IMR-90 (cell line): ENCODE measurements around the gene AKAP12. TPM values are rescaled to one million over a fixed set of nuclear protein-coding genes. Genes with fewer than 3 reads are reported as not detected.
A peak's percentile ranks its signal among the peaks of the same experiment; 100 is the strongest.

Experiments used
- ATAC-seq: fragments of 200-7000 bp; cut with Tn5 transposase; 2 replicates; pipeline ENCODE4 v1.9.1; 2020; ENCODE audit warnings: low read depth, mild to moderate bottlenecking, moderate library complexity
- BruUV-seq: library from RNA; stranded (reverse); fragments of 400-500 nt; replicated peaks from 2 replicates; lab custom pipeline; 2021; lab: Mats Ljungman, UMichigan
- CTCF ChIA-PET: fragments of 300-600 bp; formaldehyde crosslinking; extraction: SDS; loops from one replicate; lab custom pipeline; 2021; ENCODE audit warnings: antibody characterized with exemption; lab: Yijun Ruan, JAX
- POLR2A ChIA-PET: fragments of 300-600 bp; sonication (Branson Sonifier 250); formaldehyde crosslinking; loops from one replicate; lab custom pipeline; 2022; ENCODE audit warnings: antibody characterized with exemption; ENCODE audit not compliant: unreplicated experiment; lab: Charles Lee
- DNase-seq: peaks from one replicate; pipeline ENCODE4 v3.0.0; 2013
- H2AFZ ChIP-seq: replicated peaks from 2 replicates; pipeline ENCODE3; 2013; ENCODE audit warnings: low read length, mild to moderate bottlenecking; ENCODE audit not compliant: poor library complexity
- H2AK5ac ChIP-seq: 2 replicates; pipeline ENCODE4 v1.6.1; 2013; ENCODE audit warnings: low read depth, low read length, inconsistent platforms
- H2AK9ac ChIP-seq: replicated peaks from 2 replicates; pipeline ENCODE3; 2013; ENCODE audit warnings: mild to moderate bottlenecking, low read depth, low read length, moderate library complexity; ENCODE audit not compliant: poor library complexity
- H2BK120ac ChIP-seq: 2 replicates; pipeline ENCODE4 v1.6.1; 2013; ENCODE audit warnings: low read depth, low read length, inconsistent platforms
- H2BK15ac ChIP-seq: 3 replicates; pipeline ENCODE4 v1.6.1; 2013; ENCODE audit warnings: low read depth, low read length, inconsistent platforms
- H2BK20ac ChIP-seq: 2 replicates; pipeline ENCODE4 v1.6.1; 2013; ENCODE audit warnings: low read depth, mild to moderate bottlenecking, inconsistent platforms, low read length, moderate library complexity
- H2BK5ac ChIP-seq: 2 replicates; pipeline ENCODE4 v1.6.1; 2013; ENCODE audit warnings: mild to moderate bottlenecking, low read depth, low read length, inconsistent platforms; ENCODE audit not compliant: poor library complexity, severe bottlenecking
- H3K14ac ChIP-seq: replicated peaks from 2 replicates; pipeline ENCODE4 v1.6.1; 2013; ENCODE audit warnings: low read depth, low read length, inconsistent platforms
- H3K18ac ChIP-seq: 2 replicates; pipeline ENCODE4 v1.6.1; 2013; ENCODE audit warnings: low read depth, low read length, control low read depth
- H3K23ac ChIP-seq: 2 replicates; pipeline ENCODE4 v1.6.1; 2013; ENCODE audit warnings: low read depth, low read length, inconsistent platforms
- H3K27ac ChIP-seq: 2 replicates; pipeline ENCODE4 v1.5.1; 2013; ENCODE audit warnings: mild to moderate bottlenecking, control low read depth, low read length; ENCODE audit not compliant: insufficient read depth
- H3K27me3 ChIP-seq: 2 replicates; pipeline ENCODE4 v1.6.1; 2013; ENCODE audit warnings: low read length; ENCODE audit not compliant: control insufficient read depth, insufficient read depth
- H3K36me3 ChIP-seq: 2 replicates; pipeline ENCODE4 v1.6.1; 2013; ENCODE audit warnings: low read length, mixed read lengths; ENCODE audit not compliant: control insufficient read depth, insufficient read depth
- H3K4ac ChIP-seq: 2 replicates; pipeline ENCODE4 v1.6.1; 2013; ENCODE audit warnings: low read depth, low read length, inconsistent platforms
- H3K4me1 ChIP-seq: 2 replicates; pipeline ENCODE4 v1.6.1; 2013; ENCODE audit warnings: low read length, mixed read lengths; ENCODE audit not compliant: control insufficient read depth, insufficient read depth
- H3K4me2 ChIP-seq: 2 replicates; pipeline ENCODE4 v1.6.1; 2013; ENCODE audit warnings: low read depth, mild to moderate bottlenecking, control low read depth, low read length, moderate library complexity
- H3K4me3 ChIP-seq: 2 replicates; pipeline ENCODE4 v1.5.1; 2013; ENCODE audit warnings: low read depth, mild to moderate bottlenecking, control low read depth, low read length, moderate library complexity; ENCODE audit not compliant: insufficient read depth
- H3K56ac ChIP-seq: 2 replicates; pipeline ENCODE4 v1.6.1; 2013; ENCODE audit warnings: low read length, inconsistent platforms; ENCODE audit not compliant: insufficient read depth; ENCODE audit errors: extremely low read depth
- H3K79me1 ChIP-seq, 2 experiments: 2 replicates each; pipeline ENCODE4 v1.6.1; 2013; ENCODE audit warnings: low read length in 2 of 2, inconsistent platforms in 1 of 2, low read depth in 1 of 2
- H3K9ac ChIP-seq: 2 replicates; pipeline ENCODE4 v1.6.1; 2013; ENCODE audit warnings: low read depth, low read length, control low read depth
- H3K9me1 ChIP-seq: 2 replicates; pipeline ENCODE4 v1.6.1; 2013; ENCODE audit warnings: low read length, inconsistent platforms; ENCODE audit not compliant: insufficient read depth
- H3K9me3 ChIP-seq: 2 replicates; pipeline ENCODE4 v1.6.1; 2013; ENCODE audit warnings: low read length; ENCODE audit not compliant: control insufficient read depth, insufficient read depth
- H4K20me1 ChIP-seq: 2 replicates; pipeline ENCODE4 v1.6.1; 2013; ENCODE audit warnings: low read length, inconsistent platforms; ENCODE audit not compliant: insufficient read depth
- H4K5ac ChIP-seq: 2 replicates; pipeline ENCODE4 v1.6.1; 2013; ENCODE audit warnings: mild to moderate bottlenecking, low read depth, low read length, control low read depth
- H4K8ac ChIP-seq, 2 experiments: 2 replicates each; pipeline ENCODE4 v1.6.1; 2013; ENCODE audit warnings: low read depth in 2 of 2, low read length in 2 of 2, control low read depth in 1 of 2, inconsistent platforms in 1 of 2
- H4K91ac ChIP-seq: 2 replicates; pipeline ENCODE4 v1.6.1; 2013; ENCODE audit warnings: low read depth, low read length, inconsistent platforms; ENCODE audit not compliant: insufficient read depth
- BHLHE40 ChIP-seq: fragments of 150-350 bp; IDR thresholded peaks from 2 replicates; pipeline ENCODE4 v1.6.1; 2016; ENCODE audit warnings: mild to moderate bottlenecking, low read depth, low read length
- CEBPB ChIP-seq: IDR thresholded peaks from 2 replicates; pipeline ENCODE4 v1.6.1; 2012; ENCODE audit warnings: low read depth, low read length, improper control_type of control experiment
- CHD1 ChIP-seq: IDR thresholded peaks from 2 replicates; pipeline ENCODE4 v1.6.1; 2012; ENCODE audit warnings: low read depth, low read length, improper control_type of control experiment
- CTCF ChIP-seq: conservative IDR thresholded peaks from 2 replicates; pipeline ENCODE4 v1.5.1; 2012; ENCODE audit warnings: mild to moderate bottlenecking, low read depth, low read length, improper control_type of control experiment
- ELK1 ChIP-seq: fragments of 150-350 bp; IDR thresholded peaks from 2 replicates; pipeline ENCODE4 v1.6.1; 2016; ENCODE audit warnings: low read depth, mild to moderate bottlenecking, low read length, moderate library complexity, borderline replicate concordance
- FOS ChIP-seq: fragments of 150-350 bp; IDR thresholded peaks from 2 replicates; pipeline ENCODE4 v1.6.1; 2016; ENCODE audit warnings: low read depth, low read length
- MAFK ChIP-seq: IDR thresholded peaks from 2 replicates; pipeline ENCODE4 v1.6.1; 2012; ENCODE audit warnings: low read depth, low read length, improper control_type of control experiment
- MAZ ChIP-seq: IDR thresholded peaks from 2 replicates; pipeline ENCODE4 v1.6.1; 2012; ENCODE audit warnings: low read depth, mild to moderate bottlenecking, low read length, improper control_type of control experiment, moderate library complexity, borderline replicate concordance
- MXI1 ChIP-seq: IDR thresholded peaks from 2 replicates; pipeline ENCODE4 v1.6.1; 2012; ENCODE audit warnings: low read depth, mild to moderate bottlenecking, low read length, moderate library complexity, borderline replicate concordance
- NFE2L2 ChIP-seq: fragments of 150-350 bp; IDR thresholded peaks from 2 replicates; pipeline ENCODE4 v1.6.1; 2016; ENCODE audit warnings: low read depth, mild to moderate bottlenecking, low read length
- POLR2A ChIP-seq: IDR thresholded peaks from 2 replicates; pipeline ENCODE4 v1.6.1; 2012; ENCODE audit warnings: mild to moderate bottlenecking, low read depth, low read length
- RAD21 ChIP-seq: IDR thresholded peaks from 2 replicates; pipeline ENCODE4 v1.6.1; 2012; ENCODE audit warnings: low read length, improper control_type of control experiment
- RFX5 ChIP-seq: IDR thresholded peaks from 2 replicates; pipeline ENCODE4 v1.8.0; 2012; ENCODE audit warnings: low read depth, mild to moderate bottlenecking, low read length, moderate library complexity
- USF2 ChIP-seq: fragments of 150-350 bp; IDR thresholded peaks from 2 replicates; pipeline ENCODE4 v1.6.1; 2017; ENCODE audit warnings: mild to moderate bottlenecking, antibody characterized with exemption, low read length, low read depth
- WGBS, 2 experiments: methylation state at CpG; one replicate each; pipeline versions ENCODE4 v1.1.5 to v1.1.7; 2013; ENCODE audit warnings: missing lambda C conversion rate in 2 of 2; ENCODE audit not compliant: insufficient read length in 1 of 2; ENCODE audit errors: extremely low coverage in 2 of 2; 5-methylcytosine and 5-hydroxymethylcytosine counted together
- dilution Hi-C: fragments of 300-500 bp; cut with HindIII; formaldehyde crosslinking; loops from one replicate; pipeline ENCODE4 v1.14.3; 2018; ENCODE audit warnings: low sequenced_read_pairs; ENCODE audit not compliant: unreplicated experiment
- in situ Hi-C: fragments of 300-500 bp; cut with MboI; formaldehyde crosslinking; loops from 3 replicates; pipeline ENCODE4 v1.14.3; 2019; ENCODE audit warnings: low sequenced_read_pairs, inconsistent platforms, mixed read lengths
- intact Hi-C: fragments of 100-400 bp; cut with micrococcal nuclease; formaldehyde crosslinking; loops from 2 replicates; pipeline ENCODE4 v1.10.0; 2022
- polyA plus RNA-seq, 3 experiments: library from polyadenylated mRNA; depleted of rRNA; stranded (reverse); fragments of >200 nt; gene quantifications; 2 replicates each; pipeline ENCODE4 v1.2.3, GENCODE V29; 2012; ENCODE audit warnings: low replicate concordance in 1 of 3
- total RNA-seq: library from RNA; depleted of rRNA; stranded (reverse); fragments of >200 nt; gene quantifications from 2 replicates; pipeline ENCODE4 v1.2.3, GENCODE V29; 2012

The AKAP12 gene
- total and polyA plus RNA-seq, 2 of the 4 experiments (the other 2 are of a cell fraction), result 56.0 to 118 TPM

- peak; percentile 63 for ATAC-seq
- WGBS, 2 experiments, result 60% methylated on average over 2 of the region's 14 CpGs; no CpG with 5 or more reads in 1 of the 2 experiments
- CTCF ChIA-PET, result interaction anchor here (0.9 kb wide), 2 partner anchors 8 to 145 kb away, joined by 3 read pairs; no protein-coding TSS in a partner anchor
Observed at GRCh38 chr6:151254451-151255081, 14.8 kb downstream of the AKAP12 start.

More at GRCh38 chr6:151254451-151255081, 14.8 kb downstream of the AKAP12 start:
- Histone ChIP-seq H2BK20ac (0 out of 2 replicates have a peak overlapping the region, but pooled peaks have one; percentile 11), H3K9me3 (no peaks in the 10 kb centered on the region), H4K5ac (0 out of 2 replicates have a peak overlapping the region, but pooled peaks have one; percentile 34), H2BK120ac (no peak overlapping the region), H3K4me2 (peak overlapping the region; percentile 44; the same call in 1 of the 2 replicates), H3K9ac (no peak overlapping the region), H3K56ac (no peak overlapping the region), H3K36me3 (no peaks in the 10 kb centered on the region), H2AFZ (no peak overlapping the region), H3K18ac (0 out of 2 replicates have a peak overlapping the region, but pooled peaks have one; percentile 50), H2AK5ac (0 out of 2 replicates have a peak overlapping the region, but pooled peaks have one; percentile 19), H2BK15ac (no peak overlapping the region), H4K20me1 (no peaks in the 10 kb centered on the region; the same call in 1 of the 2 replicates), H3K9me1 (no peaks in the 10 kb centered on the region; the same call in 1 of the 2 replicates), H3K27ac (no peak overlapping the region), H3K4me1 (peaks cover 10% of the 10 kb centered on the region), H2BK5ac (no peak overlapping the region), H4K91ac (no peak overlapping the region), H3K27me3 (no peaks in the 10 kb centered on the region), H3K23ac (no peak overlapping the region), H4K8ac (peak overlapping the region in 1 of 2 experiments; percentile 14; a peak in 1 of 4 replicates), H2AK9ac (no peak overlapping the region), H3K79me1 (peaks cover 0 to 3% of the 10 kb centered on the region in 2 experiments; a peak in 2 of 4 replicates), H3K14ac (no peak overlapping the region), H3K4me3 (no peak overlapping the region), H3K4ac (no peak overlapping the region)
- dilution Hi-C loops, result no loop called here
- TF ChIP-seq MXI1 (no peak), CEBPB (no peak), USF2 (no peak), ELK1 (no peak), RAD21 (no peak), MAZ (no peak), RFX5 (no peak), FOS (no peak), MAFK (no peak), CHD1 (no peak), POLR2A (no peak), CTCF (no peak), BHLHE40 (no peak), NFE2L2 (no peak)
- no TSS peak for BruUV-seq
- POLR2A ChIA-PET, result no interaction called here
- intact Hi-C loops, result no loop called here
- in situ Hi-C loops, result no loop called here
- peak; percentile 33 for DNase-seq
